RCC 7860 (cell line): Measurements from ENCODE around the gene CDCP2.
"Not testable (repeated sequence)": the region's sequence is repeated elsewhere in the genome, so short reads cannot be mapped to it uniquely, and the experiment has no call there.

Experiments
- DNase-seq: peaks from one replicate; pipeline ENCODE4 v3.0.0-alpha.2; 2015; ENCODE audit warnings: low spot score
- FAIRE-seq: peaks from 2 replicates; lab custom pipeline; 2012; peaks lifted over from hg19 to GRCh38; lab: Jason Lieb, UNC

CDCP2 gene

DNA sequence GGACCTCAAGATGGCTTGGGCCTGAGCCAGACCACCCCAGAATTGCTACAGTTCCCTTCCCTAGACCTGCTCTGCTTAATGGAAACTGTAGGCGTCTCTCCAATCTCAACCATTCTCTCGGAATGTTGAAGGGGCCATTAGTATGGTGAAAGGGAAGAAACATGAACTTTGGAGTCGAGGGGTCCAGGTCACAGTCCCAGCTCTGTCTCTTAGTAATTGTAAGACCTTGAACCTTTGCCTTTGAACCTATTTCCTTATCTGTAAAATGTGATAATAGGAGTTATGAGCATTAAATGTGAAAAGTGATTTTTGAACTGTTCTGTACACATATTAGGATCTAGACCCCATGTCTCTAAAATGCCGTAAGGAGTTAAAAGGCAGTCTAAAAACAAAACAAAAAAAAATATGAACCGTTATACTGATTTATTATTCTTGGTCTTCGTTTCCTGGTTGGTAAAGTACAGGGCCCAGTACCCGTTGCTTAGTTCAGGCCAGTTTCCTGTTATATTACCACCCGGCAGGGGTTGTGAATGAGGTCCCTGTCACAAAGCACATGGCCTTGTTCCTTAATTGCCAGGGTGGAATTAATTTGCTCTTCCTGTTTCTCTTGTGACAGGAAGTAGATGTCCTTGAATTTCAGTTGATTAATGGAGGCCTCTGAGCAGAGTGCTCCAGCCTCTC, 57.1 kb downstream of the CDCP2 start:
- FAIRE-seq (no peak), DNase-seq (no peak)

DNA sequence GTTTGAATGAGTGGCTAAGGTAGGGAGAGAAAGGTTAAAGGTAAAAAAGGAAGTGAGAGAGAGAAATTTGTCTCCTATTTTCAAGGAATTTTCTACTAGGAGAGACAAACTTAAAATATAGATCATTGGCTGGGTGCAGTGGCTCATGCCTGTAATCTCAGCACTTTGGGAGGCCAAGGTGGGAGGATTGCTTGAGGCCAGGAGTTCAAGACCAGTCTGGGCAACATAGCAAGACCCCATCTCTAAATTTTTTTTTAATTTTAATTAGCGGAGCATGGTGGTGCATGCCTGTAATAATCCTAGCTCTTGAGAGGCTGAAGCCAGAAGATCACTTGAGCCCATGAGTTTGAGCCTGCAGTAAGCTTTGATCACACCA, 58.1 kb downstream of the CDCP2 start:
- not testable (repeated sequence) for FAIRE-seq, DNase-seq

DNA sequence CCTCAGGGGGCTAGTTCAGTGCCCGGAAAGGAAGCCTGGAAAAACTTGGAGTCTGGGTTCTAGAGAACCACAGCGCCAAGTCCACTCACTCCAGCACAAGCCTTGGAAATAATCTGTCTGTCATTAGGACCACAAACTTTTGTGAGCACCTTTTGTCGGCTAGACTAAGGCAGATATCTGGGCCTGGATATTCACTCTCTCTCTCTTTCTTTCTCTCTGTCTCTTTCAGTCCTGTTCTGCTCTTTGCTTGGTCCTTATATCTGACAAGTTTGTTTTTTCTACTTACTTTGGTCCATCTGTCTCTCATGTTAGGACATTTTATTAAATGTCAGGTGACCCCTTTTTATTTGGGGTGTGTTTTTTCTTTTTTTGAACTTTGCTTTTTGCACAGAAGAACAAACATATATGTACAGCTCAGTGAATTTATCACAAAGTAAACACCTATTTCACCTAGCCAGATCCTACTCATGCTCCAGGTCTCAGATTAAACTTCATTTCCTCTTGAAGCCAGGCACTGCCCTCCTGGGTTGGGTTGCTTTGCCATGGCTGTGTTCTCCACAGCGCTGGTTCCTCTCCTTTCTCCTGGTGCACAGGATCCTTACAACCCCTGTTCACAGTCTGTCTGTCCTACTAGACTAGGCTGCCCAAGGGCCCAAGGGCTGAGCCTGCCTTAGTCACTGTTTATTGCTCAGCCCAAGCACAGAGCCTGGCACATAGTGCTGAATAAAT, 58.6 kb downstream of the CDCP2 start:
- no peak for FAIRE-seq

DNA sequence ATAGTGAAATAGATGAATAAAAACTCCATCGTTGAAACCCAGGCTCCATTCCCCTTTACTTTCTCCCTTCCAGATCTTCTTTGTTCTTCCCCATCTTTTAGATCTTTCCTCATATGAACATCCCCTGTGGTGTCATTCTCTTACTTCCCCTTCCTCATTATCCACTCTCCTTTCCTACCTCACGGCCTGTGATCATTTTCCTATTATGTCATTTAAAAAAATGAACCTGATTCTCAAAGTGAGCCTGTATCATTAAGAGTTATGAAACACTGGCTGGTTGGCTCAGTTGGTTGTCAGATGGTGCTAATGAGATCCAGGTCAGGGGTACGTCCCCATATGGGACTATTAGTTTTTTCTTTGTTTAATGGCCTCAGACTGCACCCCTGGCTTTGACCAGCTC, 61.1 kb downstream of the CDCP2 start:
- DNase-seq (no peak), FAIRE-seq (no peak)

More for the DNA sequence above, 58.6 kb downstream of the CDCP2 start:
- DNase-seq: no peak

DNA sequence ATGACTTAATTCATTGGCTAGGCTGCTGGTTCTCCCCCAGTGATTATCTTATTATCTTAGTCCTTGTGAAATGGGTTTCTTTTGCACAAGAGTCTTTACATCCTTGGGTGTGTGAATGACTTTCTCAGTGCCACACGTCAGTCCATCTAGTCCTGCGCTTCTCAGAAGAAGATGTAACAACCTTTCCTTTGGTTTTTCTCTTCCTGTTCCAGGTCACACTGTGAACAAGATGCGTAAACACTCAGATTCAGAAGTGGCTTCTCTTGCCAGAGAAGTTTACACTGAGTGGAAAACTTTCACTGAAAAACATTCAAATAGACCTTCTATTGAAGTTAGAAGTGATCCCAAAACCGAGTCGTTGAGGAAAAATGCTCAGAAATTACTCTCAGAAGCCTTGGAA, 64.4 kb downstream of the CDCP2 start:
- no peak for FAIRE-seq
- no peak for DNase-seq

DNA sequence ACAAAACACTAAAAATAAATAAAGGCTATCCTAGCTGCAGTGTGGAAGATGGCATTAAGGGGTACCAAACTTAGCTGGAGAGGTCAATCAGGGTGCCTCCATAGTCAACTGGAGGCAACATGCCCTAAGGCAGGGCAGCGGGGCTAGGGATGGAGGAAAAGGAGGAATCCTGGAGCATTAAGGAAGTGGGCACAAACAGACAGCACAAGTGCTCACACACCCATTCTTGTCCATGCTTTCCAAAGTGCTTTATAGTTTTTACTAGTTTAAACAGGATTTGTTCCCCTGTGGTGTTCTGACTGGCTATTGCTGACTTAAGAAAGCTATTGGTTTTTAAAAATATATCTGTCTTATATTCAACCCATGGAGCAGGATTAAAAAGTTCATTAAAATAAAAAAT, 66.0 kb downstream of the CDCP2 start:
- DNase-seq: no peak
- FAIRE-seq: no peak

DNA sequence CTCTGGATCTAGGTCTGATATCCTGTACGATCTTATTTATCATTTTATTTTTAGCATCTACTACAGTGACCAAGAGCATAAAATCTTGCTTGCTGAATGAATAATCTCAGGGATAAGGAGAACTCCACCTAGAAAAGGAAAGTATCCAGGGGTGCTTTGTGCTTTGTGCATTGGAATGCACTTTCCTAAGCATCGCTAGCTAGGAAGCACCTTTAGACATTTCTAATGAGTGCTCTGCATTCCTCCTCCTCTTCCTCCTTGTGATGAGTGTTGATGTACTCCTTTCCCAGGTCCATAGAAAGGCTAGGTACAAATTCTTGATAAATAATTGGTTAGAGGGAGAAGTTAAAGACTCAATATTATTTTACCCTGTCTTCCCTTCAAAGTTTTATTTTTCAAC, 68.0 kb downstream of the CDCP2 start:
- DNase-seq (no peak), FAIRE-seq (no peak)
